Fibroblast of pulmonary artery (primary cell): ENCODE results near the gene WDFY4.
A peak's percentile ranks its signal among the peaks of the same experiment; 100 is the strongest.

ENCODE experiments used
- DNase-seq: peaks from one replicate; pipeline ENCODE4 v3.0.0-alpha.2; 2010; ENCODE audit warnings: low read depth
- H3K4me3 ChIP-seq: replicated peaks from 2 replicates; pipeline ENCODE4 v1.5.1; 2011; ENCODE audit warnings: low read depth, mild to moderate bottlenecking, control low read depth, low read length, moderate library complexity
- TF ChIP-seq, protein P1 (sequence below): IDR thresholded peaks from 2 replicates; pipeline ENCODE4 v1.5.1; 2011; ENCODE audit warnings: mild to moderate bottlenecking, control low read depth, low read length, inconsistent platforms; ENCODE audit errors: missing control alignments

The WDFY4 gene

DNA sequence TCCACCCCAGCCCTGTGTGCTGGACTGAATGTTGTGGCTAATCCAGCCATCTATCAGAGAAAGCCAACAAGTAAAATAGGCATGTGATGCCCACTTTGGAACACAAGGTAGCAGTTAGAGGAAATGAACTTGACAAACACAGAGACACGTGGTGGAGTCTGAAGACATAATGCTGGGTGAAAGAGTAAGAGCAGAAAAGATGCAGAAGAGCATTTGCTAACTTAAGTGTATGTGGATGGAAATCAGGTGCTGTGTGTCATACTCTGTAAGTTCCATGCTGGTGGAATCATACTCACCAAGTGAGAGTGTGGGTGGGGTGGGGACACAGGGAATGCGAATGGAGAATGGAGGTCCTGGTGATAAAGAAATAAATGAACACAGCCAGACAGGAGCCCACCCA lies 22.8 kb downstream of the WDFY4 start:
- DNase-seq = no peak
- no peak overlapping the region for H3K4me3 ChIP-seq
- TF ChIP-seq, protein P1, sequence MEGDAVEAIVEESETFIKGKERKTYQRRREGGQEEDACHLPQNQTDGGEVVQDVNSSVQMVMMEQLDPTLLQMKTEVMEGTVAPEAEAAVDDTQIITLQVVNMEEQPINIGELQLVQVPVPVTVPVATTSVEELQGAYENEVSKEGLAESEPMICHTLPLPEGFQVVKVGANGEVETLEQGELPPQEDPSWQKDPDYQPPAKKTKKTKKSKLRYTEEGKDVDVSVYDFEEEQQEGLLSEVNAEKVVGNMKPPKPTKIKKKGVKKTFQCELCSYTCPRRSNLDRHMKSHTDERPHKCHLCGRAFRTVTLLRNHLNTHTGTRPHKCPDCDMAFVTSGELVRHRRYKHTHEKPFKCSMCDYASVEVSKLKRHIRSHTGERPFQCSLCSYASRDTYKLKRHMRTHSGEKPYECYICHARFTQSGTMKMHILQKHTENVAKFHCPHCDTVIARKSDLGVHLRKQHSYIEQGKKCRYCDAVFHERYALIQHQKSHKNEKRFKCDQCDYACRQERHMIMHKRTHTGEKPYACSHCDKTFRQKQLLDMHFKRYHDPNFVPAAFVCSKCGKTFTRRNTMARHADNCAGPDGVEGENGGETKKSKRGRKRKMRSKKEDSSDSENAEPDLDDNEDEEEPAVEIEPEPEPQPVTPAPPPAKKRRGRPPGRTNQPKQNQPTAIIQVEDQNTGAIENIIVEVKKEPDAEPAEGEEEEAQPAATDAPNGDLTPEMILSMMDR = no peak

DNA sequence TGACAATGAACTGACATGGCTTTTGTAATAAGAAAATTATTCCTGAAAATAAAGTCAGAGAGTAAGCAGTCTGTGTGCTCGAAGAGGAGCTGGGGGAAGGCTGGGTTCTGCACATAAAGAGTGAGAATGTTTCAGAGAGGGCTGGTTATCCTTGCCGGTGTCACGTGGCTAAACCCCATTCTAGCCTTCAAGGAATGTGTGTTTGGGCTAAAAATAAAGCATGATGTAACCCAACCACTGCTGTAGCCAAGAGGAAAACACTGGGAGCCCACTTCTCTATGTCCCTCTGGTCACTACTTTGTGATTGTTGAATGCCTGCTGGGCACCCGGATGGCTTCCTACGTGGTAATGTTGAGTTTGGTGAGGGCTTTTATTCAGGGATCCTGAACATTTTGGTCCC lies 23.5 kb downstream of the WDFY4 start:
- H3K4me3 ChIP-seq = no peak overlapping the region
- TF ChIP-seq, protein P1 = no peak
- DNase-seq = peak; percentile 9

DNA sequence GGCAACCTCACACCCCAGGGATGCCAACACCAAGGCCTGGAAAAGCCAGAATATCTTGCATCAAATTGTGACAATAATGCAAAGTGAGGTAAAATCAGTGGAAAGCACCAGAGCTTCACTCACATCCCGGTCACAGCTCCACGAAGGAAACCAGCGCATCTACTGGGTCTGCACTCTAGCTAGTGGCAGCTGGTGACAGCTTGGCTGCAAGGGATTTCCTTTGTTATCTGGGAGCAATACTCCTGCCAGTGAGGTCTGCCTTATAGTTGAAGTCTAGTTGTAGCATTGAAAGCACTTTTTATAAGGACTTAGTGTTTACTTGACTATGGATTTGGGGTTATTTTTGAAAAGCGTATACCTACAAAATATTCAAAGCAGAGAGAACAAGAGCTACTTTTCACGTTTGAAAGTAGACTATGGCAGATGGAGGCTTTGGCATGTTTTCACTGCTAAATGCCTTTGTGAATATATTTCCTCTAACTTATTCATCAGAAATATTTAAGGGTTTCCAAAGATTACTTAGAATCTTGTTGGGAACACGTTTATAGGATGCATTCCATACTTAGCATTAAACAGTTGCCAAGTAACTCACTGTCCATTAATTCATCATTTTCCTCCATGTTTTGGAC lies 26.1 kb downstream of the WDFY4 start:
- no peak overlapping the region for H3K4me3 ChIP-seq
- no peak for DNase-seq
- TF ChIP-seq, protein P1 = no peak

DNA sequence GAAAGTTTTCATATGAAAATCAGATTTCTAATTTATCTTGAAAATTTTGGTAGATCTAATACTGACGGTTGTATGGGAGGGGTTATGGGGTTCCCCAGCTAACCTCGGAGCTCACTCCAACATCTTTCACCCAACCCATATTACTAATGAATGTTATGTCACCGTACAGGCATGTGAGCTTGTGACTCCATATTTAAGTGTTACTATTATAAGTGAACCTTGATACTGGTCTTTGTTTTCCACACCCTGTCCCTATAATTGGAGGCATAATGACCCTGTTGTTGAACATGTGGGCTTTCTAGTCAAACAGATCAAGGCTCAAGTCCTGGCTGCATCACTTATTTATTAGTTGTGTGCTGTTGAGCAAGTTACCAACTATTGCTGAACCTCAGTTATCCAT lies 27.2 kb downstream of the WDFY4 start:
- DNase-seq = no peak
- TF ChIP-seq, protein P1 = no peak
- H3K4me3 ChIP-seq = no peak overlapping the region

DNA sequence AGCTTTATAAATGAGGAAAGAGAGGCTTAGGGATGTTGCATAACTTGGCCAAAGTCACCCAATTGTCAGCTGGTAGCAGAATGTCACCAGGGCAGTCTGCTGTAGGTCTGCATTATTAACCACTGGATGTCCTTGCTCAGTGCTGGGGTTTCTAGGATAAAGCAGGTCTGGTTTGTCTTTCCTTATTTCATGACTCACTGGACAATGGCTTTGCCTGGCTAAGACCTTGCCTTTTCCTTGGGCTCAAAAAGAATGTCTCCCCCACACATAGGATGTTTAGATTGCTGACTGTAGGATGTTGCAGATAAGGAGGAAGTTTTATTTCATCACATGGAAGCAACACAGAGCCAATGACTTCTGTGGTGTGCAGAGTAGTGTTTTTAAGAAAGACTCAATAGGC lies 29.4 kb downstream of the WDFY4 start:
- TF ChIP-seq, protein P1 = no peak
- peak; percentile 30 for DNase-seq
- H3K4me3 ChIP-seq = no peak overlapping the region

DNA sequence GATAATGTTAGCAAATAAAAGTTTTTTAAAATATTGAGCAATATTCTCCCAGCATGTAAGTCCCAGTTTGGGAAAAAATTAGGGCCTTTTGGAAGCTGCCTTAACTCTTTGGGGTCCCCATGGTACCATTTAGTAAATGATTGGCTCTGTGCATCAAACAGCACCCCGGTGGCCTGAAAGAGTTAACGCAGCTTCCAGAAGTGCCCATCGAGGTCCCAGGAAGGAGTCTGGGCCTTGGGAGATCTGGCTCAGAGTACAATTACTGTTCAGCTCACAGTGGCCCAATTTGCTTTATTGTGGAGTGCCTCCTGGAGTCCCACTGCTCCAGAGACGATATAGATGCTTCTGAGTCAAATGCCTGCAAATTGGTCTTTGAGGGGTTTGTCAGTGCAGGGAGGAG lies 31.7 kb downstream of the WDFY4 start:
- no peak overlapping the region for H3K4me3 ChIP-seq
- no peak for DNase-seq
- TF ChIP-seq, protein P1 = no peak

DNA sequence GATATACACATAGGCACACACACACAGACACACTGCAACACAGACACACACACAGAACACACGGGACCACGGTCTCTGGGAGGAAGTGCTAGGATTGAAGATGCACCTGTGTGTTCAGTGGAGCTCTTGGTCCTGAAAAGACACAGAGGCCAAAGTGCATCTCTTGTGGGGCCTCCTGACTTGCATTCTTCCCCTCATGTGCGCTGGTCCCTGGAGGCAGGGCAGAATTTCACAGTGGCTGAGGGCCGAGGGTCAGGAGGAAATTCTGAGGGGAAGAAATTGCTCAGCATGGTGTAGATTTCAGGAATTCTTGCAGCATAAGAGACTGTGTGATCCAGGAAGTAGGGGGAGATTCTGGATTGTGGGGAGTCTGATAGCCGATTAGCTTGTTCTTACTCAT lies 35.9 kb downstream of the WDFY4 start:
- no peak for DNase-seq
- no peak overlapping the region for H3K4me3 ChIP-seq
- TF ChIP-seq, protein P1 = no peak
